Keratinocyte (primary cell): Measurements from ENCODE around the gene NLRP5.

Experiments
- CTCF ChIP-seq, 3 experiments: IDR thresholded peaks in 1 of 3; conservative IDR thresholded peaks in 1 of 3; optimal IDR thresholded peaks in 1 of 3; 2 replicates in 2 of 3; 3 replicates in 1 of 3; pipeline versions ENCODE3 to v1.5.1; 2011; ENCODE audit warnings: low read length in 3 of 3, mild to moderate bottlenecking in 3 of 3, moderate library complexity in 2 of 3, control low read depth in 1 of 3, inconsistent platforms in 1 of 3; ENCODE audit not compliant: insufficient read depth in 2 of 3; ENCODE audit errors: extremely low read depth in 1 of 3
- EZH2 ChIP-seq: IDR thresholded peaks from one replicate; pipeline ENCODE4 v1.6.1; 2012; ENCODE audit warnings: inconsistent platforms, mild to moderate bottlenecking, low read length, moderate library complexity

- TF ChIP-seq CTCF (optimal IDR thresholded peaks at IDR 0.05 in 1 of 3, IDR thresholded peaks at IDR 0.05 in 1 of 3, conservative IDR thresholded peaks at IDR 0.05 in 1 of 3; ENCODE audit: extremely low read depth in 1 of 3, insufficient read depth in 2 of 3, low read length in 3 of 3) (no peak), EZH2 (no peak)
Observed at GRCh38 chr19:56088497-56089215, 102.1 kb downstream of the NLRP5 start.
